ENCODE measurements around the gene OR6A2. TPM values are rescaled to one million over a fixed set of nuclear protein-coding genes. Genes with fewer than 3 reads are reported as not detected.
A peak's percentile ranks its signal among the peaks of the same experiment; 100 is the strongest.

The OR6A2 gene
- total and polyA plus RNA-seq, 9 of the 15 experiments (the other 6 are each of a cell fraction or from before 2014, with no cell fraction given): 0.04 to 0.69 (median 0.35) TPM; not detected in 2

DNA sequence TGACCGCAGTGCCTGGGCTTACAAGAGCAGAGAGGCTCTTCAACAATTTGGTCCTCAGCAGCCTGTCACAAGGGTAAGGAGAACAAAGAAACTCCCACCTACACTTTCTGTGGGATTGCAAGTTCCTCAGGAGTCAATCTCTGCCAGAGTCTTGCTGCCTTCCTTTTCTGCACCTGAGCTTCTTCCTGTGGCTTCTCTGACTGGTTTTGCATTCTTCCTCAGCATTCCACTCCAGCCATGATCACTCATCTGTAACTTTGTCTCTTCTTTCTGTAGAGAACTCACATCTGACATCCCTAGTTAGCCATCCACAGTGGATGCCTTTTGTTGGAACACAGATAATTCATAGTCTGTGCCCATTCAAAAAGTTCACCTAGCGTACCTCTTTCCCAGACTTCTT lies 14.2 kb upstream of the OR6A2 start (continued):
- TF ChIP-seq, protein P1, sequence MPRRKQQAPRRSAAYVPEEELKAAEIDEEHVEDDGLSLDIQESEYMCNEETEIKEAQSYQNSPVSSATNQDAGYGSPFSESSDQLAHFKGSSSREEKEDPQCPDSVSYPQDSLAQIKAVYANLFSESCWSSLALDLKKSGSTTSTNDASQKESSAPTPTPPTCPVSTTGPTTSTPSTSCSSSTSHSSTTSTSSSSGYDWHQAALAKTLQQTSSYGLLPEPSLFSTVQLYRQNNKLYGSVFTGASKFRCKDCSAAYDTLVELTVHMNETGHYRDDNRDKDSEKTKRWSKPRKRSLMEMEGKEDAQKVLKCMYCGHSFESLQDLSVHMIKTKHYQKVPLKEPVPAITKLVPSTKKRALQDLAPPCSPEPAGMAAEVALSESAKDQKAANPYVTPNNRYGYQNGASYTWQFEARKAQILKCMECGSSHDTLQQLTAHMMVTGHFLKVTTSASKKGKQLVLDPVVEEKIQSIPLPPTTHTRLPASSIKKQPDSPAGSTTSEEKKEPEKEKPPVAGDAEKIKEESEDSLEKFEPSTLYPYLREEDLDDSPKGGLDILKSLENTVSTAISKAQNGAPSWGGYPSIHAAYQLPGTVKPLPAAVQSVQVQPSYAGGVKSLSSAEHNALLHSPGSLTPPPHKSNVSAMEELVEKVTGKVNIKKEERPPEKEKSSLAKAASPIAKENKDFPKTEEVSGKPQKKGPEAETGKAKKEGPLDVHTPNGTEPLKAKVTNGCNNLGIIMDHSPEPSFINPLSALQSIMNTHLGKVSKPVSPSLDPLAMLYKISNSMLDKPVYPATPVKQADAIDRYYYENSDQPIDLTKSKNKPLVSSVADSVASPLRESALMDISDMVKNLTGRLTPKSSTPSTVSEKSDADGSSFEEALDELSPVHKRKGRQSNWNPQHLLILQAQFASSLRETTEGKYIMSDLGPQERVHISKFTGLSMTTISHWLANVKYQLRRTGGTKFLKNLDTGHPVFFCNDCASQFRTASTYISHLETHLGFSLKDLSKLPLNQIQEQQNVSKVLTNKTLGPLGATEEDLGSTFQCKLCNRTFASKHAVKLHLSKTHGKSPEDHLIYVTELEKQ (CRISPR knock-in tag; IDR thresholded peaks at IDR 0.05): no peak

DNA sequence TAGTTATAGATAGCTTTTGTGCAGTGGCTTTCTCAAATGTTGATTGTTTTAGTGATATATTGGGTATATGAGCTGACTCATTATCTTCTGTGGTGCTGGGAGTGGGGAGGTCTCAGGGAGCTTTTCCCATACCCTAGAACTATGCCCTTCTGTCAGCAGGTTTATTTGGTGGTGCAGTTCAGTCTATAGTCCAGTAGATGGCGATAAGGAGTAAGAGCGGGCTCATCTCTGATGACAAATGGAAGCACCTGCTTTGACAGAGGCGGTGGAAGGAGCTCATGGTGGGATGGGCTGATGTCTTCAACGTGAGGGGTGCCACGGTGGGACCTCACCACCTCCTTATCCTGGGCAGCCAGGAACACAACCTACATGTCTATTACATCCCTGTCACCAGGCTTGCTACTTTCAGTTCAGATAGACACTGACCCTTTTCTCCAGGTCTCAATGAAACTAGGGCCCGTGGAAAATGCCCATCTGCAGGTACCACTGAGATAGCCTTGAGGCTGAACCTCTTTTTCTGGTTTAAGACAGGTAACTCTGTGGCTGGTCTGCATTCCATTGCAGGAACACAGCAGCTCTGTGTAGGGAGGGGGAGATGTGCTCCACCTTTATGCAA lies 13.0 kb upstream of the OR6A2 start:
- Histone ChIP-seq H3K4me3 (no peak overlapping the region), H3K9ac (ENCODE audit: insufficient read depth in 1 of 2, low read depth in 2 of 2, low read length in 2 of 2) (no peak overlapping the region), H3K9me3 (replicated peaks; ENCODE audit: control insufficient read depth, insufficient read depth, low read depth, low read length) (no peaks in the 10 kb centered on the region), H3K27ac (ENCODE audit: extremely low read depth, low read depth, low read length) (no peak overlapping the region), H3K4me1 (replicated peaks in 1 of 2; ENCODE audit: control insufficient read depth in 2 of 2, insufficient read depth in 2 of 2, low read length in 2 of 2) (no peaks in the 10 kb centered on the region), H3K36me3 (ENCODE audit: control insufficient read depth, insufficient read depth, low read length) (no peaks in the 10 kb centered on the region), H3K4me2 (ENCODE audit: insufficient read depth, low read length) (no peak overlapping the region), H4K20me1 (replicated peaks; ENCODE audit: control insufficient read depth, insufficient read depth, low read length) (no peaks in the 10 kb centered on the region), H2AFZ (ENCODE audit: low read depth, low read length) (no peak overlapping the region), H3K79me2 (ENCODE audit: control insufficient read depth, insufficient read depth, low read length) (no peaks in the 10 kb centered on the region), H3K27me3 (ENCODE audit: control insufficient read depth in 2 of 2, insufficient read depth in 2 of 2, low read length in 2 of 2) (no peaks in the 10 kb centered on the region; a peak in 1 of 5 replicates), H3K9me1 (ENCODE audit: control insufficient read depth, insufficient read depth, low read length) (no peaks in the 10 kb centered on the region)
- POLR2A ChIA-PET: interaction anchor here (0.6 to 1.2 kb wide), 3 partner anchors 307 to 382 kb away, joined by 3 to 4 read pairs (median 3); no protein-coding TSS in a partner anchor
- FAIRE-seq (peak; percentile 95), DNase-seq (ENCODE audit: extremely low read depth in 1 of 4, low spot score in 3 of 4) (peak; percentile 58 to 72 (median 61)), ATAC-seq (peak; percentile 94)
- CTCF ChIA-PET (ENCODE audit: low intra/inter-chr PET ratio): no interaction called here
- in situ Hi-C loops (cut with MboI): no loop called here
- no TSS peak for BruUV-seq (replicated peaks)
- intact Hi-C loops (cut with micrococcal nuclease): loop anchor here (10.0 kb wide), 1 partner anchor 282 kb away; no protein-coding TSS in a partner anchor
- 7% methylated on average over 6 of the region's 6 CpGs for WGBS (ENCODE audit: insufficient coverage, low coverage, missing lambda C conversion rate)
- TF ChIP-seq, protein P2, sequence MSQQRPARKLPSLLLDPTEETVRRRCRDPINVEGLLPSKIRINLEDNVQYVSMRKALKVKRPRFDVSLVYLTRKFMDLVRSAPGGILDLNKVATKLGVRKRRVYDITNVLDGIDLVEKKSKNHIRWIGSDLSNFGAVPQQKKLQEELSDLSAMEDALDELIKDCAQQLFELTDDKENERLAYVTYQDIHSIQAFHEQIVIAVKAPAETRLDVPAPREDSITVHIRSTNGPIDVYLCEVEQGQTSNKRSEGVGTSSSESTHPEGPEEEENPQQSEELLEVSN (IDR thresholded peaks at IDR 0.05; ENCODE audit: borderline replicate concordance in 1 of 2, extremely low read depth in 1 of 2, insufficient read depth in 1 of 2, insufficient read length in 1 of 2, low read depth in 1 of 2, low read length in 1 of 2, poor library complexity in 1 of 2, severe bottlenecking in 1 of 2): peak in 1 of 2 experiments; percentile 66
- TF ChIP-seq, protein P3, sequence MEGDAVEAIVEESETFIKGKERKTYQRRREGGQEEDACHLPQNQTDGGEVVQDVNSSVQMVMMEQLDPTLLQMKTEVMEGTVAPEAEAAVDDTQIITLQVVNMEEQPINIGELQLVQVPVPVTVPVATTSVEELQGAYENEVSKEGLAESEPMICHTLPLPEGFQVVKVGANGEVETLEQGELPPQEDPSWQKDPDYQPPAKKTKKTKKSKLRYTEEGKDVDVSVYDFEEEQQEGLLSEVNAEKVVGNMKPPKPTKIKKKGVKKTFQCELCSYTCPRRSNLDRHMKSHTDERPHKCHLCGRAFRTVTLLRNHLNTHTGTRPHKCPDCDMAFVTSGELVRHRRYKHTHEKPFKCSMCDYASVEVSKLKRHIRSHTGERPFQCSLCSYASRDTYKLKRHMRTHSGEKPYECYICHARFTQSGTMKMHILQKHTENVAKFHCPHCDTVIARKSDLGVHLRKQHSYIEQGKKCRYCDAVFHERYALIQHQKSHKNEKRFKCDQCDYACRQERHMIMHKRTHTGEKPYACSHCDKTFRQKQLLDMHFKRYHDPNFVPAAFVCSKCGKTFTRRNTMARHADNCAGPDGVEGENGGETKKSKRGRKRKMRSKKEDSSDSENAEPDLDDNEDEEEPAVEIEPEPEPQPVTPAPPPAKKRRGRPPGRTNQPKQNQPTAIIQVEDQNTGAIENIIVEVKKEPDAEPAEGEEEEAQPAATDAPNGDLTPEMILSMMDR (IDR thresholded peaks at IDR 0.05 in 2 of 3, conservative IDR thresholded peaks at IDR 0.05 in 1 of 3; ENCODE audit: insufficient read depth in 2 of 3, low read depth in 1 of 3, low read length in 3 of 3): peak; percentile 78 to 87 (median 86)
- TF ChIP-seq ZFX (CRISPR knock-in tag; IDR thresholded peaks at IDR 0.05): no peak
- peak; percentile 43 to 72 for TF ChIP-seq RAD21 (CRISPR knock-in tag; conservative IDR thresholded peaks at IDR 0.05 in 1 of 2, IDR thresholded peaks at IDR 0.05 in 1 of 2)
- no peak for TF ChIP-seq MEF2A (IDR thresholded peaks at IDR 0.05; ENCODE audit: control insufficient read depth, low read depth, low read length)
- TF ChIP-seq GTF2F1 (IDR thresholded peaks at IDR 0.05; ENCODE audit: low read depth, low read length): no peak
